Activated CD8-positive, alpha-beta T cell treated with anti-CD3 and anti-CD28 coated beads for 36 hours (primary cell): Measurements from ENCODE around the gene GALNT5. TPM values are rescaled to one million over a fixed set of nuclear protein-coding genes. Genes with fewer than 3 reads are reported as not detected.

Source experiments
- ATAC-seq: fragments of 200-7000 bp; cut with Tn5 transposase; one replicate; pipeline ENCODE4 v1.10.0; 2021; ENCODE audit warnings: mild to moderate bottlenecking, moderate library complexity
- CTCF ChIA-PET: fragments of 350-600 bp; sonication (Branson Sonifier 250); formaldehyde crosslinking; loops from one replicate; lab custom pipeline; 2021; ENCODE audit warnings: antibody characterized with exemption; lab: Charles Lee
- POLR2A ChIA-PET: fragments of 350-600 bp; sonication (Branson Sonifier 250); formaldehyde crosslinking; loops from one replicate; lab custom pipeline; 2021; ENCODE audit warnings: antibody characterized with exemption; lab: Charles Lee
- DNase-seq: peaks from one replicate; pipeline ENCODE4 v3.0.0-alpha.2; 2020
- H3K27ac Mint-ChIP-seq: one replicate; pipeline ENCODE4 v1.8.0; 2021; ENCODE audit warnings: mild to moderate bottlenecking, mixed read lengths
- H3K27me3 Mint-ChIP-seq: one replicate; pipeline ENCODE4 v1.8.0; 2021; ENCODE audit warnings: mixed read lengths
- H3K36me3 Mint-ChIP-seq: one replicate; pipeline ENCODE4 v1.8.0; 2021; ENCODE audit warnings: low read depth, mixed read lengths
- H3K4me1 Mint-ChIP-seq: one replicate; pipeline ENCODE4 v1.8.0; 2021; ENCODE audit warnings: low read depth, mixed read lengths
- H3K4me3 Mint-ChIP-seq: one replicate; pipeline ENCODE4 v1.8.0; 2021; ENCODE audit warnings: mild to moderate bottlenecking, moderate library complexity, mixed read lengths
- H3K9me3 Mint-ChIP-seq: one replicate; pipeline ENCODE4 v1.8.0; 2021; ENCODE audit warnings: mixed read lengths
- intact Hi-C: fragments of 100-400 bp; cut with micrococcal nuclease; formaldehyde crosslinking; loops from one replicate; pipeline ENCODE4 v1.10.0; 2022
- total RNA-seq, 2 experiments: library from RNA; stranded (reverse); gene quantifications; one replicate each; pipeline ENCODE4 v1.2.3, GENCODE V29; 2021
- TF ChIP-seq, protein P1 (sequence below): fragments of 200-600 bp; IDR thresholded peaks from one replicate; pipeline ENCODE4 v1.8.0; 2022; ENCODE audit warnings: antibody characterized with exemption, mild to moderate bottlenecking

Gene GALNT5
- total RNA-seq, 2 experiments from 2014 or later = not detected

DNA sequence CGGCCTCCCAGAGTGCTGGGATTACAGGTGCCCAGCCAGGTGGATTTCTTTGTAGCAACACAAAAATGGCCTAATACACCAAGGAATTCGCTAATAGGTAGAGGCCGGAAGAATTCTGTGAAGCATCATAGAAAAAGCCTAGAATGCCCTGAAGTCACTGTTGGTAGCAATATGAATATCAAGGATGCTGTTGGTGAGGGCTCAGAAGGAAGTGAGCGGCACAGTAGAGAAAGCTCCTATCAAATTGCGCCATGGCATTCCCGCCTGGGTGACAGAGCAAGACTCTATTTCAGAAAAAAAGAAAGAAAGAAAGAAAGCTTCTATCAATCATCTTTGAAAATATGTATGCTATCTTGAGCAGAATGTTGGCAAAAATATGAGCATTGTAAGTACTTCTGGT, 23.8 kb downstream of the GALNT5 start:
- TF ChIP-seq, protein P1, sequence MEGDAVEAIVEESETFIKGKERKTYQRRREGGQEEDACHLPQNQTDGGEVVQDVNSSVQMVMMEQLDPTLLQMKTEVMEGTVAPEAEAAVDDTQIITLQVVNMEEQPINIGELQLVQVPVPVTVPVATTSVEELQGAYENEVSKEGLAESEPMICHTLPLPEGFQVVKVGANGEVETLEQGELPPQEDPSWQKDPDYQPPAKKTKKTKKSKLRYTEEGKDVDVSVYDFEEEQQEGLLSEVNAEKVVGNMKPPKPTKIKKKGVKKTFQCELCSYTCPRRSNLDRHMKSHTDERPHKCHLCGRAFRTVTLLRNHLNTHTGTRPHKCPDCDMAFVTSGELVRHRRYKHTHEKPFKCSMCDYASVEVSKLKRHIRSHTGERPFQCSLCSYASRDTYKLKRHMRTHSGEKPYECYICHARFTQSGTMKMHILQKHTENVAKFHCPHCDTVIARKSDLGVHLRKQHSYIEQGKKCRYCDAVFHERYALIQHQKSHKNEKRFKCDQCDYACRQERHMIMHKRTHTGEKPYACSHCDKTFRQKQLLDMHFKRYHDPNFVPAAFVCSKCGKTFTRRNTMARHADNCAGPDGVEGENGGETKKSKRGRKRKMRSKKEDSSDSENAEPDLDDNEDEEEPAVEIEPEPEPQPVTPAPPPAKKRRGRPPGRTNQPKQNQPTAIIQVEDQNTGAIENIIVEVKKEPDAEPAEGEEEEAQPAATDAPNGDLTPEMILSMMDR = no peak
- ChIA-PET CTCF (interaction anchor here (1.2 to 1.9 kb wide), 2 partner anchors 21 to 24 kb away, joined by 5 to 15 read pairs; no protein-coding TSS in a partner anchor), POLR2A (no interaction called here)
- intact Hi-C loops = no loop called here
- ATAC-seq = no peak
- peaks cover 16% of the 10 kb centered on the region for H3K27me3 Mint-ChIP-seq
- no peak overlapping the region for H3K27ac Mint-ChIP-seq
- H3K36me3 Mint-ChIP-seq = no peaks in the 10 kb centered on the region
- peaks cover 1% of the 10 kb centered on the region for H3K9me3 Mint-ChIP-seq
- no peak for DNase-seq
- no peaks in the 10 kb centered on the region for H3K4me1 Mint-ChIP-seq
- no peak overlapping the region for H3K4me3 Mint-ChIP-seq

DNA sequence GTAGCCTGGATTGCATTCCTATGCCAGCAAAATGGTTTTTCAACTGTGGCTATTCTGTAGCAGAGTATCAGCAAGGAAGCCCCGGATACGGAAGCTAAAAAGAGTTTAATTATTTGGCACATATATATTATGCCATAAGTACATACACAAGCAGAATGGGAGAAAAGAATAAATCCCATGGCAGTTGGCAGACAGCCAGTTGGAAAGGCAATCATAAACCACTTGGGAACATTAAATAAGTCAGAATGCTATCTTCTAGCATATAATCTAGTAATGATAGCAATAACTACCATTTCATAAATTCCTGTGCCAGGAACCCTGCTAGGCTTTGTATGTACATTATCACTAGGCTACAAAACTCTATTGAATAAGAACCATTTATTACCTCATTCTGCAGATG, 26.0 kb downstream of the GALNT5 start:
- intact Hi-C loops = no loop called here
- H3K27me3 Mint-ChIP-seq = peaks cover 5% of the 10 kb centered on the region
- TF ChIP-seq, protein P1 = no peak
- ChIA-PET POLR2A (no interaction called here), CTCF (no interaction called here)
- no peak for DNase-seq
- ATAC-seq = no peak
- peaks cover 1% of the 10 kb centered on the region for H3K9me3 Mint-ChIP-seq
- no peaks in the 10 kb centered on the region for H3K4me1 Mint-ChIP-seq
- no peak overlapping the region for H3K4me3 Mint-ChIP-seq
- no peaks in the 10 kb centered on the region for H3K36me3 Mint-ChIP-seq
- H3K27ac Mint-ChIP-seq = no peak overlapping the region

DNA sequence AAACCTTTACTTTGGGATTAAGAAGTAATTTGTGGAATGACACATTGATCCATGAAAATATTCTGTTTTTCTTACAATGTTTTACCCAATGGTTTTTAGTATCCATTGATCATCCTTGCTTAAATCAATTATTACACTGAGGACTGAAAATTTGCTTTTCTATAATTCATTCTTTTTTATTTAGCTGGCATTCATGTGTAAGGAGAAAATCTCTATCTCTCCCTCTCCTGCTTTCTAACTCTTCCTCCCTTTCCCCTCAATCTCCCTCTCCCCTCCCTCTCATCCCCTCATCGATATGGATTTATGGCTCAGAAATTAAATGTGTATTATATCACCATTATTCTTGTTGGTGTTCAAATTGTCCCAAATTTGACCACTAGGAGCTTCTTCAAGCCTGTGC, 29.7 kb downstream of the GALNT5 start:
- no peaks in the 10 kb centered on the region for H3K4me1 Mint-ChIP-seq
- intact Hi-C loops = no loop called here
- POLR2A ChIA-PET = no interaction called here
- ATAC-seq (no peak), DNase-seq (no peak)
- CTCF ChIA-PET = interaction anchor here (1.2 to 3.2 kb wide), 3 partner anchors 15 to 20 kb away, joined by 3 to 29 read pairs (median 4); no protein-coding TSS in a partner anchor
- no peak overlapping the region for H3K4me3 Mint-ChIP-seq
- H3K9me3 Mint-ChIP-seq = no peaks in the 10 kb centered on the region
- no peak overlapping the region for H3K27ac Mint-ChIP-seq
- H3K36me3 Mint-ChIP-seq = no peaks in the 10 kb centered on the region
- TF ChIP-seq, protein P1 = no peak
- H3K27me3 Mint-ChIP-seq = peaks cover 2% of the 10 kb centered on the region

DNA sequence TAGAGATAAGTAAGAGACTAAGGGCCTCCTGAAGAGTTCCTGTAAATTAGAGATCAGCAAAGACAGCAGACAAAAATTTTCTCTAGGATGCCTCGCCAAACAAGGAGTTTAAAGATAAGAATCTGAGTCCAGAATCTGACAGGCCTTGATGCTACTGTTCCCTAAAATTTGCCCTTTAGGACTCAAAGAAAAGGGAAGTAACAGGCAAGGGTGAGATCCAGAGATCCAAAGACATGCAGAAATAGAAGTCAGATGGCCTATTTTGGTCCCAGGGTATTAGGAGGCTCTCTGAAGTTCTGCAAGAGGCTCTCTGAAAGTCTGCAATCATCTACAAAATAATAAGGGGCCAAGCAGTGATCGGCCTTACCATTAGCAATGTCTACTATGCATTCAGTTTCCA, 33.0 kb downstream of the GALNT5 start:
- Mint-ChIP-seq H3K27ac (no peak overlapping the region), H3K36me3 (no peaks in the 10 kb centered on the region), H3K4me1 (peaks cover 3% of the 10 kb centered on the region), H3K9me3 (no peaks in the 10 kb centered on the region), H3K4me3 (no peak overlapping the region), H3K27me3 (peaks cover 2% of the 10 kb centered on the region)
- DNase-seq (no peak), ATAC-seq (no peak)
- ChIA-PET CTCF (interaction anchor here (1.9 kb wide), 1 partner anchor 15 kb away, joined by 8 read pairs; no protein-coding TSS in a partner anchor), POLR2A (no interaction called here)
- intact Hi-C loops = no loop called here
- TF ChIP-seq, protein P1 = no peak

GRCh38 chr2:157291018-157291417, 33.5 kb downstream of the GALNT5 start:
- Mint-ChIP-seq H3K9me3 (no peaks in the 10 kb centered on the region), H3K4me3 (no peak overlapping the region), H3K36me3 (no peaks in the 10 kb centered on the region), H3K4me1 (peaks cover 3% of the 10 kb centered on the region), H3K27me3 (peaks cover 2% of the 10 kb centered on the region), H3K27ac (no peak overlapping the region)
- TF ChIP-seq, protein P1 = no peak
- ChIA-PET CTCF (no interaction called here), POLR2A (no interaction called here)
- no peak for ATAC-seq
- DNase-seq = no peak
- intact Hi-C loops = no loop called here
